Suprapubic skin (tissue), 4 donors: ENCODE data around the gene DNHD1. TPM values are rescaled to one million over a fixed set of nuclear protein-coding genes. Genes with fewer than 3 reads are reported as not detected.

Source experiments
- DNase-seq, 2 donors: peaks; one replicate each; pipeline ENCODE4 v3.0.0-alpha.2; 2019; ENCODE audit warnings: low spot score in 2 of 2
- H3K27ac ChIP-seq: fragments of 200-600 bp; sonication (generic); one replicate; pipeline ENCODE4 v1.5.1; 2019
- H3K27me3 ChIP-seq: fragments of 200-600 bp; sonication (generic); one replicate; pipeline ENCODE4 v1.5.1; 2019
- H3K36me3 ChIP-seq: fragments of 200-600 bp; sonication (generic); one replicate; pipeline ENCODE4 v1.5.1; 2019
- H3K4me1 ChIP-seq: fragments of 200-600 bp; sonication (generic); one replicate; pipeline ENCODE4 v1.5.1; 2019
- H3K4me3 ChIP-seq: fragments of 200-600 bp; sonication (generic); one replicate; pipeline ENCODE4 v1.5.1; 2019; ENCODE audit warnings: mild to moderate bottlenecking
- H3K9me3 ChIP-seq: fragments of 200-600 bp; sonication (generic); one replicate; pipeline ENCODE4 v1.5.1; 2019
- EP300 ChIP-seq: sonication (generic); formaldehyde crosslinking; IDR thresholded peaks from one replicate; pipeline ENCODE4 v1.6.1; 2017; ENCODE audit warnings: antibody characterized with exemption
- POLR2A ChIP-seq, 2 donors: fragments of 450-650 bp; IDR thresholded peaks; one replicate each; pipeline ENCODE4 v1.6.1; 2017; ENCODE audit warnings: antibody characterized with exemption in 2 of 2, mild to moderate bottlenecking in 2 of 2, moderate library complexity in 2 of 2
- POLR2AphosphoS5 ChIP-seq, 3 donors: sonication (generic); formaldehyde crosslinking; IDR thresholded peaks; one replicate each; pipeline ENCODE4 v1.6.1; 2017; ENCODE audit warnings: antibody characterized with exemption in 3 of 3
- WGBS: methylation state at CpG from one replicate; pipeline ENCODE4 v1.1.5; 2018; 5-methylcytosine and 5-hydroxymethylcytosine counted together
- total RNA-seq, 4 donors: library from RNA; depleted of rRNA; stranded (reverse); fragments of >200 nt; gene quantifications; one replicate each; pipeline ENCODE4 v1.1.0, GENCODE V29; 2016
- TF ChIP-seq, protein P1 (sequence below), 2 donors: fragments of 200-600 bp in 1 of 2; fragments of 450-650 bp in 1 of 2; sonication (generic) in 1 of 2; IDR thresholded peaks; one replicate each; pipeline ENCODE4 v1.5.1; 2016 to 2019; ENCODE audit warnings: antibody characterized with exemption in 2 of 2, mild to moderate bottlenecking in 1 of 2, moderate library complexity in 1 of 2

Gene DNHD1
- total RNA-seq, 4 donors from 2014 or later = 6.2 to 32.0 (median 9.6) TPM

DNA sequence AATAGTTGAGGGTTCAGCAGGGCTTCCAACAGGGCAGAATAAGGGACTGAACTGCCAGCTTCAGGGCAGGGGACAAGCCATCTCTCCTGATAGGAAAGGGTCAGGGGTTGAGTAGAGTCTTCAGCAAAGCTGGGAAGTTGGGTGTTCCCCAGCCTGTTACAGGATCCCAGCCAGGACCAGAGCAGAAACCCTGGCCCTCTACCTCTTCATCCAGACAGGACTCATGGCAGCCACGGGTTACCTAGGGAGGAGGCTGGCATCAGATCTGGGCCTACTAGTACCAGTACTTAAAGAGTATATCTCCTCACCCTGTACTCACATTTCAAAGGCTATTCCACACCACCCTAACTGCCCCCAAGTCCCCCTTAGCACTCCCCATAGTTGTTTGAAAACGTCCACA is 117.4 kb downstream of the DNHD1 start:
- Histone ChIP-seq H3K4me3 (no peak overlapping the region), H3K4me1 (peaks cover 47% of the 10 kb centered on the region), H3K9me3 (no peaks in the 10 kb centered on the region), H3K27me3 (no peaks in the 10 kb centered on the region), H3K27ac (no peak overlapping the region), H3K36me3 (peaks cover 28% of the 10 kb centered on the region)
- no peak for DNase-seq
- no peak for TF ChIP-seq EP300
- TF ChIP-seq POLR2A (IDR thresholded peaks at IDR 0.05) = no peak
- TF ChIP-seq POLR2AphosphoS5 (IDR thresholded peaks at IDR 0.05) = no peak
- TF ChIP-seq, protein P1, sequence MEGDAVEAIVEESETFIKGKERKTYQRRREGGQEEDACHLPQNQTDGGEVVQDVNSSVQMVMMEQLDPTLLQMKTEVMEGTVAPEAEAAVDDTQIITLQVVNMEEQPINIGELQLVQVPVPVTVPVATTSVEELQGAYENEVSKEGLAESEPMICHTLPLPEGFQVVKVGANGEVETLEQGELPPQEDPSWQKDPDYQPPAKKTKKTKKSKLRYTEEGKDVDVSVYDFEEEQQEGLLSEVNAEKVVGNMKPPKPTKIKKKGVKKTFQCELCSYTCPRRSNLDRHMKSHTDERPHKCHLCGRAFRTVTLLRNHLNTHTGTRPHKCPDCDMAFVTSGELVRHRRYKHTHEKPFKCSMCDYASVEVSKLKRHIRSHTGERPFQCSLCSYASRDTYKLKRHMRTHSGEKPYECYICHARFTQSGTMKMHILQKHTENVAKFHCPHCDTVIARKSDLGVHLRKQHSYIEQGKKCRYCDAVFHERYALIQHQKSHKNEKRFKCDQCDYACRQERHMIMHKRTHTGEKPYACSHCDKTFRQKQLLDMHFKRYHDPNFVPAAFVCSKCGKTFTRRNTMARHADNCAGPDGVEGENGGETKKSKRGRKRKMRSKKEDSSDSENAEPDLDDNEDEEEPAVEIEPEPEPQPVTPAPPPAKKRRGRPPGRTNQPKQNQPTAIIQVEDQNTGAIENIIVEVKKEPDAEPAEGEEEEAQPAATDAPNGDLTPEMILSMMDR (IDR thresholded peaks at IDR 0.05) = no peak
- 100% methylated on average over 2 of the region's 2 CpGs for WGBS

DNA sequence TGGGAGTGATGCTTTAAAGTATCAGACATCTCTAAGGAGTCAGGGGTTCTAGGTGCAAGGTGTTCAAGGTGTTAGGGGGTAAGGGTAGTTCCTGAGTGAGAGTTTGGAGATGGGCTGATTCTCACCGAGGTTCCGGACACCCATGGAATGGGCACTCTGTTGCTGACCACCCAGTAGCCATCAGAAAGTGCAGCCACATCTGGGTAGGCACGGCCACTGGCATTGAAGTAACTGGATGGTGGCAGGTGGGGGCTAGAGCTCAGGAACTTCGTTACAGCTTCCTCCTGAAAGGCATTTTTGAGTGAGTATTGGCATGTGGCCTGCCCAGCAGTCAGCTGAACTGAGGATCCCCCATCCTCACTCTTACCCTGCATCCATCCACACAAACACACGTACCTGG is 118.0 kb downstream of the DNHD1 start:
- WGBS = 100% methylated on average over 5 of the region's 5 CpGs
- DNase-seq = no peak
- H3K27ac ChIP-seq = no peak overlapping the region
- H3K9me3 ChIP-seq = no peaks in the 10 kb centered on the region
- no peak overlapping the region for H3K4me3 ChIP-seq
- H3K27me3 ChIP-seq = no peaks in the 10 kb centered on the region
- H3K4me1 ChIP-seq = peaks cover 51% of the 10 kb centered on the region
- peaks cover 22% of the 10 kb centered on the region for H3K36me3 ChIP-seq
- TF ChIP-seq, protein P1 (IDR thresholded peaks at IDR 0.05) = no peak
- TF ChIP-seq POLR2A (IDR thresholded peaks at IDR 0.05) = no peak
- TF ChIP-seq EP300 = no peak
- no peak for TF ChIP-seq POLR2AphosphoS5 (IDR thresholded peaks at IDR 0.05)

DNA sequence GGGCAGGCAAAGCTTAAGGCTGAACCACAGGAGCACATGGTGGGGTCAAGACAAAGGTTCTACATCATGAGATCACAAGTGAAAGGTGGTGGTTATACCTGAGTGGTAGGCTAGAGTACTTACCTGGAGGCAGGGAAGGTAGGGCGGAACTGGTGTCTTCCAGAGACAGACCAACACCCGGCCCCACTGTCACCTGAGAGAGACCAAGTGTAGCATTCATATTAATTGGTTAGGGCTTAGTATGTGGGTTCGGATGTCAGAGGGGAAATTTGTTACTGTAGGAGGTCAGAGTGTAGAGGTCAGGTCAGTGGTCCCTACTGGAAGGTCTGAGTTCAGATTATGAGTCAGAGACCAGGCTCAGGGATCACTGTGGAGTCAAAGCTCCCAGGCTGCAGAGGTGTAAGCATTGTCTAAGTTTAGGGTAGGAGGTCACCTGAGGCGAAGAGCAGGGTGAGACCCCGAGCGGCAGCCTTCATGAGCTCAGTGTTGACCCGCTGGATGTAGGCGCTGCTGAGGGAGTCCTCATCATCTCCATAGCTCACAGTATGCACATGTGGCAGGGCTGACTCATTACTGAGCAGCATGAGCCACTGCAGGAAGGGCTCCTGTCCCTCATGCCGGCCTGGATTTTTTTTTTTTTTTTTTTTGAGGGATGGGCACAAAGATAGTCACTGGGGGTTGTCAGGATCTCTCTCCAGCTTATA is 119.0 kb downstream of the DNHD1 start:
- DNase-seq = no peak

DNA sequence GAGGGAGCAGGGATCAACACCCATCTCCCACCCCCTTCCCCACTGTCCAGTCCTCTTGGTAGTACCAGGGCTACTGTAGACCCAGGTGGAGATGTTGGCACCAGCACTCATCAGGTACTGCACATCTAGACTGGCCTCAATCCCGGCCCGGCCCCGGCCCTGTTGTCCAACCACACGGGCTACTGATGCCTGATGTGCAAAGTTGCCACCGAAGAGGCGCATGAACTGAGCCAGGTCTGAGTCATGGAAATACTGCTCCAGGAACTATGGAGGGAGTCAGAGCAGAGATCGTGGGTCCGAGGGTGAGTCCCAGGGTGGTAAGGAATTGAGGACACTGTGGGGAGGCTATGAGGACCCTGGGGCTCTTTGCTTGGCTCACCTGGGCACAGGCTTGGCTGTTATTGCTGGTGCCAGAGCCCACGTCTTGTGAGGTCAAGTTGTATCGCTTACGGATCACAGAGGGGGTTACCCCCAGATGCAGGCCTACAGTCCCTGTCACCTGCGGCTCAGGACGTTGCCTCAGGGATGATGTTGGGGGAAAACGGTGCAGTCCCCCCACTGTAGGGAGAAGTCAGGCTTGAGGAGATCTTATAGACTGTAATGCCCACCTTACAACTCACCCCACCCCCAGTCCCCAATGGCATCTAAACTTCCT is 119.6 kb downstream of the DNHD1 start:
- WGBS = 89% methylated on average over 8 of the region's 14 CpGs
- no peaks in the 10 kb centered on the region for H3K9me3 ChIP-seq
- H3K36me3 ChIP-seq = peaks cover 14% of the 10 kb centered on the region
- peaks cover 40% of the 10 kb centered on the region for H3K4me1 ChIP-seq
- no peak for TF ChIP-seq POLR2AphosphoS5 (IDR thresholded peaks at IDR 0.05)
- no peak for TF ChIP-seq EP300
- no peak for TF ChIP-seq POLR2A (IDR thresholded peaks at IDR 0.05)
- TF ChIP-seq, protein P1 (IDR thresholded peaks at IDR 0.05) = no peak
- no peaks in the 10 kb centered on the region for H3K27me3 ChIP-seq
- no peak overlapping the region for H3K27ac ChIP-seq
- DNase-seq = no peak
- H3K4me3 ChIP-seq = no peak overlapping the region

More for the DNA sequence above, 119.0 kb downstream of the DNHD1 start:
- H3K36me3 ChIP-seq = peaks cover 14% of the 10 kb centered on the region
- no peaks in the 10 kb centered on the region for H3K9me3 ChIP-seq
- no peak overlapping the region for H3K27ac ChIP-seq
- WGBS = 93% methylated on average over 9 of the region's 9 CpGs
- H3K4me1 ChIP-seq = peaks cover 47% of the 10 kb centered on the region
- no peaks in the 10 kb centered on the region for H3K27me3 ChIP-seq
- no peak for TF ChIP-seq POLR2A (IDR thresholded peaks at IDR 0.05)
- TF ChIP-seq EP300 = no peak
- TF ChIP-seq, protein P1 (IDR thresholded peaks at IDR 0.05) = no peak
- no peak for TF ChIP-seq POLR2AphosphoS5 (IDR thresholded peaks at IDR 0.05)
- H3K4me3 ChIP-seq = no peak overlapping the region

DNA sequence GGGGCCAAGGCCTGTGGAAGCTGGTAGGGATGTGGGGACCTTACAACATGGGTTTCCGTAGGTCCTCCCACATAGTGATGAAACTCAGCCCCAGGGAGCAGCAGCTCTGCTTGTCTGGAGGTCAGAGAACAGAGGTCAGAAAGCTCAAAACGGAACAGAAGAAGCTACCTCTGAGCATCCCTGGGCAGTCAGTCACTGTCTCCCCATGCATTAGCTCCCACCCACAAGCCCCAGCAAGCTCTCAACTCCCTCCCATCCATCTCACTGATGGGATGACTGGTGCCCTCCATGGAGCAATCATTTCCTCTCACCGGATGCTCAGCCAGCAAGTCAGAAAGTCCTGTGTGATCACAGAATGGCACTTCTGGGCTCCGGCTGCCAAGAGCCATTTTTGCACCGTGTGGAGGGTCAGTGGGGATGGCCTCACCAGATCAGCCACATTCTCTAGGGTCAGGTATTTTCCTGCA is 120.3 kb downstream of the DNHD1 start:
- Histone ChIP-seq H3K27me3 (no peaks in the 10 kb centered on the region), H3K4me1 (peaks cover 39% of the 10 kb centered on the region), H3K27ac (peak overlapping the region; percentile 91), H3K9me3 (no peaks in the 10 kb centered on the region), H3K4me3 (peak overlapping the region; percentile 83), H3K36me3 (peaks cover 14% of the 10 kb centered on the region)
- 82% methylated on average over 3 of the region's 5 CpGs for WGBS
- TF ChIP-seq, protein P1 (IDR thresholded peaks at IDR 0.05) = no peak
- TF ChIP-seq EP300 = no peak
- no peak for TF ChIP-seq POLR2AphosphoS5 (IDR thresholded peaks at IDR 0.05)
- no peak for TF ChIP-seq POLR2A (IDR thresholded peaks at IDR 0.05)
- DNase-seq = no peak
